Measurements from ENCODE around the gene ZFYVE16.
"Not testable (repeated sequence)": the region's sequence is repeated elsewhere in the genome, so short reads cannot be mapped to it uniquely, and the experiment has no call there.

Gene ZFYVE16

DNA sequence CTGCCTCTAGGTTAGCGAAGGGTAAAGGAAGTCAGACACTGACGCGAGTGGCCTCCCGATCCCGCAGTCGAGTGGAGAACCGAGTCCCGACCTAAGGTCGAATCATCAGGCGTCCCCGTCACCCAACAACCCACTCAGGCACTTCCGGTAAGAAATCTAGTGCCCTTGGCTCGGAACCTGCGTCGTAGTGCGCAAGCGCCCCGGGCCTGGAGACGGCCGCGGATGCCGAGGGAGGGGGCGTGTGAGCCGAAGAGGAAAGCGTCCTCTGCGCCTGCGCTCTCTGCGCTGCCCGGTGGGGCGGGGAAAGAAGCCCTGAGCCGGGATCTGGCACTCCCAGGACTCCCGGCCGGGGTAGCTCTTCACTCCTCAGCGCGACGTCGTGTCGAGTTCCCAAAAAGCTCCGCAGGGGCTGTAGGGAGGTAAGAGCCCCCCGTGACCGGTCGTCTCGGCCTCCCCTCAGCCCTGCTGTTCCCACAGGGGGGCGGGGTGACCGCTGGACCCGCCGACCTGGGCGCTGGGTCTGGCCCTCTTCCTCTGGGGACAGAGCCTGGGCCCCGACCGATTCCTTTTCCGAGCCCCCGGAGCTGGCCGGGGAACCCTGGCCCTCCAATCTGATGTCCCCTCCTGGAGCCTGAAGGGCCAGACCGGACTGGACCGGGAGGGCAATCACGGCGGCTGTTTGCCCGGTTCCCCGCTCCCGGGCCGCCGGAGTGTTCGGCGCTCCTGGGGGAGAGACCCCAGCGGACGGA, at the start of gene ZFYVE16:
Gene ZFYVE16 (plus strand): TSS at position 330 of the 749 bp plus-strand sequence. CDS start 26,084 bp downstream, outside the sequence.
- DNase-seq: peak; percentile 81

DNA sequence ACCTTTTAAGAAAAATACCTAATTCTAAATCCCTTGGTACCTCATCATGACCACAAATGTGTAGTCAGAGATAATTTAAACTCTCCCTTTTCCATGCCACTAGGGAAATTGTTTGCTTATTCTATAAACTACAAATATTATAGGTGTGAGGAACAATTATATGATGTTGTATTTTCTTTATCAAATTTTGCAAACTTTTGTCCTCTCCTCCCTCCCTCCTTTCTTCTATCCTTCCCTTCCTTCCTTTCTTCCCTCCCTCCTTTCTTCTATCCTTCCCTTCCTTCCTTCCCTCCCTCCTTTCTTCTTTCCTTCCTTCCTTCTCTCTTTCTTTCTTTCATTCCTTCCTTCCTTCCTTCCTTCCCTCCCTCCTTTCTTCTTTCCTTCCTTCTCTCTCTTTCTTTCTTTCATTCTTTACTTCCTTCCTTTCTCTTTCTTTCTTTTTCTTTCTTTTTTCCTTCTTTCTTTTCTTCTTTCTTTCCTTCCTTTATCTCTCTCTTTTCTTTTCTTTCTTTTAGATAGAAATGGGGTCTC, 46.9 kb upstream of the ZFYVE16 start:
- no peak for DNase-seq

DNA sequence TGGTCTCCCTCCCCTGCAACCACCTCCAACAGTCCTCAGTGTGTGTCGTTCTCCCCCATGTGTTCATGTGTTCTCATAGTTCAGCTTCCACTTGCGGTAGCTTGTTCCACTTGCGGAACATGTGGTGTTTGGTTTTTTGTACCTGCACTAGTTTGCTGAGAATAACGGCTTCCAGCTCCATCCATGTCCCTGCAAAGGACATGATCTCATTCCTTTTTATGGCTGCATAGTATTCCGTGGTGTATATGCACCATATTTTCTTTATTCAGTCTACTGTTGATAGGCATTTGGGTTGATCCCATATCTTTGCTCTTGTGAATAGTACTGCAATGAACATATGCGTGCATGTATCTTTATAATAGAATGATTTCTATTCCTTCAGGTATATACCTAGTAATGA, 43.0 kb upstream of the ZFYVE16 start:
- DNase-seq: no peak

DNA sequence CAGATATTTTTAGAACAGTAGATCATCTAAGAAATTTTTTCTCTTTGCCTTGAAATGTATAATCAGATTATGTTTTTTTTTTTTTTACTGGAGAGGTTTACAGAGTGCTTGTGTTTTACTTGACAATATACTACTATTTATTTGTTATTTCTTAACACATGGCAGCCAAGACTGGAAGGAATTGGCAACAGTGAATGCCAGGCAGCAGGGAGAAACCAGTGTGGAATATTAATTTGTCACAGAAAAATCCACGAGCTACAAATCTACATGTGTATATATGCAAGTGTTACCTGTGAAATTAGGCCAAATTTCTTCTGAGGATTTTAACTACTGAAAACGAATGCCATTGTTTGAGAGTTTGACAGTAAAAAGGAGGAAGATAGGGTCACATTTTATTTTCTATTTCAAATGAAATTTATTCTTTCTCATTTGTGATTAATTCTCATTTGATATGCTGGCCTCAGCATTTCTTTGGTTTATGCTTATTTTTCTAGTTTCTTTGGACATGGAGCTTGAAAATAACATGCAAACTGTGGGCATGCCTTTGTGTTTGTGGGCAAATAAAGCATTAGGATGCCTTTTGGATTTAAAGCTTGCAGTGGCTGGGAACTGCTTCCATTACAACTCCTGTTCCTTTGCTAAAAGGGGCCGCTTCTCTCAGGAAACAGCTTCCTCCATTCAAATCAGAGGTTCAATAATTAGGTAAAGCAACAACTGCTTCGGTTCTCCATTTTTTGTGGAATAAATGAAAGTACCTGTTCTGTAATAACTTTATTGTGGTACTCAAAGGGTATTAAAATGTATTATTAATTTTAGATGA, 39.0 kb upstream of the ZFYVE16 start:
- no peak for DNase-seq

DNA sequence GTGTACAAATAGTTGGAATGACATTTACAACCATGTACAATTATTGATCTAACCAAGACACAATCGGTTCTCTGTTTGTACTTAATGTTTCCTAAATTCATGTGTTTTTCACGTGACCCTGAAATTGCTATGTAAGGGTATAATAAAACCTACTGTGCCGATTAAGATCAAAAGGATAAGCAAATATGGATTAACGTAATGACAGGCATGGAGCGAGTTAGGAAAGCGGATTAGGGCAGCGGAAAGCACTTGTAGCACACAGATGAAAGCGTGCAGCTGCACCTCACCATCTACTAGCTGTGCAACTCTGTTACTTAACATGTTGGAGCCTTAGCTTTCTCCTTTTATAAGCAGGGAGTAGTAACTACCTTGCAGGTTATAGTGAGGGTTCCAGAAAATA, 38.3 kb upstream of the ZFYVE16 start:
- DNase-seq: no peak

DNA sequence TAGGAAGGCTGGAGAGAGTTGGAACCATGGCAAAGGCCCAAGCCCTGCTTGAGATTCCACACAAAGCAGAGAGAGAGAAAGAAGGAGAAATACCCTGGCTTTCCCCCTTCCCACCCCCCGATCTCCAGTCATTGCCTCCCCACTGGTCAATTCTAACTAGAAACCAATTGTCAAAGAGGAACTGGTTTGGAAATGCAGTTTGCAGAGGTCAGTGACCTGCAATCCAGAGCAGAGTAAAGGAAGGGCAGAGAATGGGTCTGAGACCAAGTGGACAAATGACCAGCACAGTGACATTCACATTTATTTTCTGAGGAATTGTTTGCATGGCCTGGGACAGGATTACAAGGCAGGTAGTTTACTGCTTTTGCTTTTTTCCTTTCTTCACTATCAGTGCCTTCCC, 37.5 kb upstream of the ZFYVE16 start:
- DNase-seq: no peak

DNA sequence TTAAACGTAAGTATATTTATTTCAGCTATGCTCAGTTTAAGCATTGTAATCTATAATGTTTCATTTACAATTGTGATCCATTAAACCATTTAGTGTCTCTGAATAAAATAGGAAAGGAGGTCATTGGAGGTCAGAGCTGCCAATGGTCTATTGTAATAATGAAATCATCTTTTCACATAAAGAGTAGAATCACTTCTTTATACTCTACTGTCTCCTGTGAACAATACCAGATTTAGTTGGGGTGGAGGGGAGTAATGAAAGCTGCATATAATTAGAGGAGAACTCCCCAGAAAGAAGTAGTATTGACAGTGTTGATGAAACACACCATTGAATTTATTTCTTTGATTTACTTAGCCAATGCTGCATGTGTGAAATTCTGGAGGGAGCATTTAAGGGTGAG, 35.1 kb upstream of the ZFYVE16 start:
- no peak for DNase-seq

DNA sequence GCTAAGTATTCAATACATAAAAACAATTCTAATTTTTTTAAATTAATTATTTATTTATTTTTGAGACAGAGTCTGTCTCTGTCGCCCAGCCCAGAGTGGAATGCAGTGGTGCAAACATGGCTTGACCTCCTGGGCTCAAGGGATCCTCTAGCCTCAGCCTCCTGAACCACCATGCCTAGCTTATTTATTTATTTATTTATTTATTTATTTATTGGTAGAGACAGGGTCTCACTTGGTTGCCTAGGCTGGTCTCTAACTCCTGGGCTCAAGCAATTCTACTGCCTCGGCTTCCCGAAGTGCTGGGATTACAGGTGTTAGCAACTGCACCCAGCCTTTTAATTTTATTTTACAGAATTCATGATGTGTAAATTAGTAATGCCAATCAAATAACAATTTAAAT, 33.7 kb upstream of the ZFYVE16 start:
- DNase-seq: no peak

DNA sequence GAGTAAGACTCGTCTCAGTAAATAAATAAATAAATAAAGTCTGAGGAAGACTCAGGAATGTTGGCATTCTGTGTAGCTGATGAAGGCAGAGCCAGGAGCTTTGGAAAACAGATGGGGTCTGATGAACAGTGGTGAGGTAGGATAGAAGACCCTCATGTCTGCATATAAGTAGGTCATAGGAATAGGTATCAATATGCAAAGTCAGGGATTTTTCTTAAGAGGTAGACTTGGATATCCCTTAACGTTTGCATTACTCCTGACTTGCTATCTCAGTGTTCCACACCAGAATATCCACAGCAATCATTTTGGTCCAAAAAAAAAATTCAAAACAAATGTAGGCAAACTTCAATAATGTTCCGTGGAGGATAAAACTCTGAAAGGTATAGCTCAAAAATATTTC, 31.3 kb upstream of the ZFYVE16 start:
- no peak for DNase-seq

DNA sequence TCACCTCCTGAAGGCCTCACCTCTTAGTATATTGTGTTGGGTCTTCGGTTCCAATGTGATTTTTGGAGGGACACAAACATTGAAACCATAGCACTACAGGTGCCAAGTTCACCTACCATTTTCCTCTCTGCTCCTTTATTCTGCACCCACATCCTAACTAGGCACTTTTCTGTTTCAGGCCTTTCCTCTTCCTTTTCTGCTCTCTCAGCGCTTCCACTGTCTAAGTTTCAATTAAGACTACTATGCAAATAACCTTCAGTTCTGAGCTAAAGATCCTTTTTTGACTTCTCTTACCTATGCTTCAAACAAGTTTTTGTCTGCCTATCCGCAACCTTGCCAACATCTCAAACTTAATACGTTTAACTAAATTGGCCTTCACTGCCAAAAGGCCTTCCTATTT, 25.4 kb upstream of the ZFYVE16 start:
- no peak for DNase-seq

DNA sequence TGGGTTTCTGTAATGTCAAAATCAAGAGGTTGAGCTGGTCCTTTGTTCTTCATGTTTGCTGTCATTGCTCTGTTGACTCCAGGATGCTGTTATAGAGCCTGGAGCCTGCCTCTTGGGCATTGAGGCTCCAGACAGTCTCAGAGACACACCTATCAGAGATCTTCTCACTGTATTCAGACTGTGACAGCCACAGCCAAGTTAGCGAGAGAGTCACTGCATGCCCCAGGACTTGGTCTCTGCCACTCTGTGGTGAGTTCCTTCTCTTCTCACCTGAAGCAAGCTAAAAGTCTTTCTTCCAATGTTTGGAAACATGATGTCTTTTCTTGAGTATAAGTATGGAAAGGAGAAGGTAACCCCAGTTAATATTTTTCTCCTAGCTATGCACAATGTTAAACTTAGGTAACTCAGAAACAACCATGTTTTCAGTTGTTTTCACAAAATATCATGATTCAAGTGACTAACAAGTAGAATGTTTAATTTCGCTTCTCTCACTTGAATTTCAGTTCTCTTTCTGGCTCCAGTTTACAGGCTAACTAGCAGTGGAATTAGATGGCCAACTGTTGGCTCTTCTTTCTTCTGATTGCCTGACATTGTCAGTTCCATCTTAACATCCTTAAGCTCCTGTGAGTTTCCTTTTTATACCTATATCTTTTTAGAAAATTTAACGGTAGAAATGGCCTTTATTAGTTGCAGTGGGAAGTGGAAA, 20.6 kb upstream of the ZFYVE16 start:
- no peak for DNase-seq

DNA sequence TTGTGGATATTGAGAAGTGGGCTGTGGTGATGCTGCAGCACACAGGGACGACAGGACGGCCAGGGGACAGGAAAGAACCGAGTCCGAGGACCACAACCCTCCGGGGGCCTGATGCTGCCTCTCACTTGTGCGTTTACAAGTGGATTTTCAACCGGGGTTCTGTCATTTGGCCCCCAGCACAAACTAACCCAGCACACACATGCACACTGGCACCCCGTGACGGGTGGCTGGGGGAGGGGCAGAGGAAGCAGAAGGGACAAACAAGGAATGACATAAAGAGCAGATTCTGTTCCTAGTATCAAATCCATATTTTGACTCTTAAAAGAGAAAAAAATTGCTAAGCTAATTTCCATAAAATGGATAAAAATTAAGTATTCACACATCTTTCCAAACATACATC, 18.3 kb upstream of the ZFYVE16 start:
- DNase-seq: no peak

DNA sequence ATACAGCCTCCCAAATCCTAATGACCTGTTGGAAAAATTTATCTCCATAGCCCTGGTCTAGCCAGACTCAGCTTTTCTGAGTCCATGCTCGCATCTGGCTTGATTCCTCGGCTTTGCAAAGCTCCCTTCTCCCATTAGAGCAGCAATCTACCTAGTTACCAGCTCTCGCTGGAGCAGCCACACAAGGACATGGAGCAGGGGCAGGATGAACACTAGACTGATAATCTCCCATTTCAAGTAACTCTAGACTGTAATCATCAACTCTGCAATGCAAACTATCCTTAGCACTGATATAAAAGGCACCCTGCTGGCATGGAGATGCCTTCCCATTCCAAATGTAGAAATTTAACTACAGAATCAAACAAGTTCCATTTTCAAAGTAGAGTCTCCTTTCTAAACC, 17.5 kb upstream of the ZFYVE16 start:
- DNase-seq: not testable (repeated sequence)

DNA sequence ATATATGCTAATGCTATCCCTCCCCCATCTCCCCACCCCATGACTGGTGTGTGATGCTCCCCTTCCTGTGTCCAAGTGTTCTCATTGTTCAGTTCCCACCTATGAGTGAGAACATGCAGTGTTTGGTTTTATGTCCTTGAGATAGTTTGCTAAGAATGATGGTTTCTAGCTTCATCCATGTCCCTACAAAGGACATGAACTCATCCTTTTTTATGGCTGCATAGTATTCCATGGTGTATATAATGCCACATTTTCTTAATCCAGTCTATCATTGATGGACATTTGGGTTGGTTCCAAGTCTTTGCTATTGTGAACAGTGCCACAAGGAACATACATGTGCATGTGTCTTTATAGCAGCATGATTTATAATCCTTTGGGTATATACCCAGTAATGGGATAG, 16.6 kb upstream of the ZFYVE16 start:
- DNase-seq: not testable (repeated sequence)

DNA sequence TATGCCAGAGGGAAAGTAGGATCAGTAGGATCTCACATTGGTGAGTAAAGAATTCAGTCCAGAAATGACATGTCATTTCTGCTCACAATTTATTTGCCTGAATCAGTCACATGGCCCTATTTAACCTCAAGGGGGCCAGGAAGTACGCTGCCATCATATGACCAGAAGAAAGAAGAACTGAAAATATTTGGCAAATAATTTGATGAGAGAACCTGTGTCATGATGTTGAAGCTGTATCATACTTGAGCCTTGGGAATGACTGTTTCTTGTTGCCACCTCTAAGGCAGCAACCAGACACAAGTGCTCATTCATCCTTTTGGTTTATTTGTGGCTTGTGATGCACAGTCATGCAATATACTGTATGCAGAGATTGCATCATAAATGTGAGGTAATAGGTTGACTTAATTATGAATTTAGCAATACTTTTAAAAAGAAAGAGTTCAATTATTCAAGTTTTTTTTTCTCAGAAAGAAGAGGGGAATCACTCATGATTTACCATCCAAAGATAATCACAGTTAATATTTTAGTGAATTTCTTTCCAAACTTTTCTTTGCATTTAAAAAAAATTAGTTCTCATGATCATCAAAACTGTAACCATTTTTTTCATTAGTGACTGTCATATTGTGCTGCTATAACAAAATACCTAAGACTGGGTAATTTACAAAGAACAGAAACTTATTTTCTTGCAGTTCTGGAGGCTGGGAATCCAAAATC, 8.2 kb upstream of the ZFYVE16 start:
- DNase-seq: no peak

DNA sequence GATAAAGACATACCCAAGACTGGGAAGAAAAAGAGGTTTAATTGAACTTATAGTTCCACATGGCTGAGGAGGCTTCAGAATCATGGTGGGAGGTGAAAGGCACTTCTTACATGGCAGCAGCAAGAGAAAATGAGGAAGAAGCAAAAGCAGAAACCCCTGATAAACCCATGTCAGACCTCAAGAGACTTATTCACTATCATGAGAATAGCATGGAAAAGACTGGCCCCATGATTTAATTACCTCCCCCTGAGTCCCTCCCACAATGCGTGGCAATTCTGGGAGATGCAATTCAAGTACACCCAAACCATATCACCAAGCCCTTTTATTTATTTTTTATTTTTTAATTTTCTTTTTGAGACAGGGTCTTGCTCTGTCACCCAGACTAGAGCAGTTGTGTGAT, 7.5 kb upstream of the ZFYVE16 start:
- DNase-seq: not testable (repeated sequence)

DNA sequence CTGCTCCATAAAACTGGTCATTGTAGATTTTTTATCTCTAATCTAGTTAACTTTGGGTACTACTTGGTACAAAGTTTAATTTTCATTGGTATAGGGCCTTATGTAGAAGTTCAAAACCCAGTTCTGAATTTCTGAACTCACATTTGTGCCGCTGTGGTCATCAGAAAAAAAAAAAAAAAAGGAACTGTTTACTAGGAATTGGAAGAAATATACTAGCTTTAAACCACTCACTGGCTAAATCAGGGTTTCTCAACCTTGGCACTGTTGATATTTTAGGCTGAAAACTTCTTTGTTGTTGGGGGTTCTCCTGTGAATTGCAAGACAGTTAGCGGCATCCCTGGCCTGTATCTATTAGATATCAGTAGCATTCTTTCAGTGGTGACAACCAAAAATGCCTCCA, 4.1 kb upstream of the ZFYVE16 start:
- no peak for DNase-seq

DNA sequence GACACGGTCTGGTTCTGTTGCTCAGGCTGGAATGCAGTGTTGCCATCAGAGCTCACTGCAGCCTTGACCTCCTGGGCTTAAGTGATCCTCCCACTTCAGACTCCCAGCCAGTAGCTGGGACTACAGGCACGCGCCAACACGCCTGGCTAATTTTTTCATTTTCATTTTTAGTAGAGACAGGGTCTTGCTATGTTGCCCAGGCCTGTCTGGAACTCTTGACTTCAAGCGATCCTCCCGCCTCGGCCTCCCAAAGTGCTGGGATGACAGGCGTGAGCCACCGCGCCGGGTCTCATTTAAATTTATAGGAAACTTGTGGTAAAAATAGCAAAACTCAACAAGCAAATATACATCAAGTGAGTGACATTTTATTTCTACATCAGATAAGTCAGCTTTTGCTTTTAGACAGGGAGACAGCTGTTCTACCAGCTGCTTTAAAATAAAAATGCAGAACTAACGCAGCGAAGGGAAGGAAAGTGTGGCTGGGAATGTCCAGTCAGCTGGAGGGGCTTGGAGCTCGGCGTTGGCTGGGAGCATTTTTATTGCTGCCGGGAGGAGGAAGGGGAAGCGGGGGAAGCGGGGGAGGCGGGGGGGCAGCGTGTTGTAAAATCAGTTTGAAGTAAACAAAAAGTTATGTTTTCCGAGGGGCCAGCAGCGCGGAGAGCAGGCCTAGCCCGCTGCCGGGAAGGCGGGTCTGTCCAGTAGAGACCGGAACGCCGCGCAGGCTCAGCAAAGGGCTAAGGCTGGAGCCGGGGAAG, 707 bp upstream of the ZFYVE16 start:
- DNase-seq: no peak

DNA sequence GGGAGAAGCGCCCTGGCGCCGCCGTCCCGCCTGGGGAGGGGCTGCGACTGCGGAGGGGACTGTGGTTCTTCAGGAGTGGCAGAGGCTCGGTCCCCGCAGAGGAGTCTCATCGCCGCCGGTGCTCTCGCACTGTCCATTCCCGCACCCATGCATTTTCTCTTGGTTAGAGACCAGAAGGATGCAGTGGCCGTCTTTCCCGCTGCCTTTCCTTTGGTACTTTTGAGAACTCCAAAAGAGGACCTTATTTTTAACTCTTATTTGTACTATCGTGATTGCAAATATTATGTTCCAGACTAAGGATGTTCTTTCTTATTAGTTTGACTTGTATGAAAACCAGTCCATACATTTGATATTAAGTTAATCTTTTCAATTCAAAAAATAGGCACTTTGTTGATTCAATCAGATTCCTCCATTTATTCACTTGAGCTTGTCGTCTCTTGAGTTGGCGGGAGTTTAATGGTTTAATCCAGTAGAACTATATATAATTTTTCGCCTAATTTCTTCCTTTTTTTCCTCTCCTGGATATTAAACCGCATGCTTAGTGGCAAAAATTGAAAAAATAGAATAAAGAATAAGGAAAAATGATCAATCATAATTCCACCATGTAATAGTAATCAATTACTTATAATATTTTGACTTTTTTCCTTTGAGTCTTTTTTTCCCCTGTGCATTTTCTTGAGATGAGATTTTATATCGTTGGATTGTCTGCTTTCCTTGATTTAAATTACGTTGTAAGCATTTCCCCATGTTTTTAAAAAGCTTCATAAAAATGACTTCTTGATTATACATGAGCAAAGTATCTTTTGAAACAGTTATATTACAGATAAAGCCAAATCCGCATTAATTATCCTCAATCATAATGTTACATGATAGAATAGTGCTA, 861 bp downstream of the ZFYVE16 start:
- DNase-seq: peak; percentile 23

DNA sequence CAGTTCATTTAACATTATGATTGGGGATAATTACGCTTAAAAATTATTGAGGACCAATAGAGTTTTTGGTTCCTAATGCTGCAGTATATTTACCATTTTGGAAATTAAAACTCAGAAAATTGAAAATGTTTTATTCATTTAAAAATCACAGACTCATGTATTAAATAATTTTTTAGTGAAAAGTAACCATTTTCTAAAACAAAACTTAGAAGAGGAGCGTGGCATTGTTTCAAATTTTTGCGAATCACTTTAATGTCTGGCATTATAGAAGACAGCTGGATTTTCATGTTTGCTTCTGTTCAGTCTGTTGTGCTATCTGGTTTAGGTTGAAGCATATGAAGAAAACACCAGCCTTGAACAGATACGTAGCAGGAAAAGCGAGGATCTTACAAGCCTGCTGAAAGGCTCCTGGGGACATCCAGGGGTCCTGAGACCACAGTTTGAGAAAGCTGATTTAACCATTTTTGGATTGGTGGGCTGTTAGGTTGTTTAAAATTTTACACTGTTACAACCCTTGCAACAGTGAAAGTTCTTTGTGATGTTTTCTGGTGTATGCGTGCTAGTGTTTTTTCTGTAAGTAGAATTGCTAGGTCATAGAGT, 1.6 kb downstream of the ZFYVE16 start:
- no peak for DNase-seq
